OCI-LY7 (cell line): ENCODE measurements around the gene WSB1. TPM values are rescaled to one million over a fixed set of nuclear protein-coding genes. Genes with fewer than 3 reads are reported as not detected.

Experiments used
- BruUV-seq: library from RNA; stranded (reverse); fragments of 400-500 nt; replicated peaks from 2 replicates; lab custom pipeline; 2021; lab: Mats Ljungman, UMichigan
- CTCF ChIA-PET: fragments of 300-600 bp; sonication (Branson Sonifier 250); formaldehyde crosslinking; loops from one replicate; lab custom pipeline; 2022; ENCODE audit warnings: antibody characterized with exemption; ENCODE audit not compliant: unreplicated experiment; lab: Charles Lee
- POLR2A ChIA-PET: fragments of 300-600 bp; sonication (Branson Sonifier 250); formaldehyde crosslinking; loops from one replicate; lab custom pipeline; 2022; ENCODE audit warnings: antibody characterized with exemption; lab: Charles Lee
- DNase-seq: peaks from one replicate; pipeline ENCODE4 v3.0.0-alpha.2; 2015; ENCODE audit warnings: low spot score
- H2AFZ ChIP-seq: fragments of 200-600 bp; sonication (generic), shearing (Covaris generic); 2 replicates; pipeline ENCODE4 v1.6.1; 2014; ENCODE audit warnings: mild to moderate bottlenecking, antibody characterized with exemption, low read length, moderate library complexity
- H3K27ac ChIP-seq: fragments of 200-600 bp; sonication (generic); 2 replicates; pipeline ENCODE4 v1.5.1; 2014; ENCODE audit warnings: mixed run types, low read depth, mild to moderate bottlenecking, moderate library complexity, low read length, inconsistent platforms; ENCODE audit not compliant: poor library complexity, severe bottlenecking
- H3K36me3 ChIP-seq: fragments of 200-600 bp; sonication (generic); 2 replicates; pipeline ENCODE4 v1.6.1; 2014; ENCODE audit warnings: mild to moderate bottlenecking, antibody characterized with exemption, low read length, moderate library complexity, mixed read lengths; ENCODE audit not compliant: insufficient read depth
- H3K4me1 ChIP-seq: fragments of 200-600 bp; sonication (generic); 2 replicates; pipeline ENCODE4 v1.5.1; 2014; ENCODE audit warnings: mild to moderate bottlenecking, low read length; ENCODE audit not compliant: insufficient read depth, poor library complexity, severe bottlenecking
- H3K4me2 ChIP-seq: fragments of 200-600 bp; sonication (generic); 2 replicates; pipeline ENCODE4 v1.6.1; 2014; ENCODE audit warnings: mild to moderate bottlenecking, low read length
- H3K4me3 ChIP-seq: fragments of 200-600 bp; sonication (generic); 2 replicates; pipeline ENCODE4 v1.5.1; 2014; ENCODE audit warnings: mild to moderate bottlenecking, low read depth, low read length; ENCODE audit not compliant: poor library complexity, severe bottlenecking
- H3K79me2 ChIP-seq: fragments of 200-600 bp; sonication (generic); 2 replicates; pipeline ENCODE4 v1.6.1; 2016; ENCODE audit warnings: low read depth, mild to moderate bottlenecking, low read length, moderate library complexity, mixed read lengths; ENCODE audit not compliant: insufficient read depth
- H3K9me2 ChIP-seq: fragments of 200-600 bp; sonication (generic); 2 replicates; pipeline ENCODE4 v1.6.1; 2016; ENCODE audit warnings: mild to moderate bottlenecking, low read length, mixed read lengths; ENCODE audit not compliant: insufficient read depth
- H3K9me3 ChIP-seq: fragments of 200-600 bp; sonication (generic); 2 replicates; pipeline ENCODE4 v1.6.1; 2014; ENCODE audit warnings: mild to moderate bottlenecking, mixed run types, low read length, mixed read lengths
- H4K20me1 ChIP-seq: fragments of 200-600 bp; sonication (generic); 2 replicates; pipeline ENCODE4 v1.6.1; 2014; ENCODE audit warnings: mild to moderate bottlenecking, antibody characterized with exemption, low read length, moderate library complexity, mixed read lengths; ENCODE audit not compliant: insufficient read depth
- EZH2phosphoT487 ChIP-seq: fragments of 200-600 bp; sonication (generic); IDR thresholded peaks from 2 replicates; pipeline ENCODE4 v1.6.1; 2018; ENCODE audit warnings: low read depth, borderline replicate concordance, mild to moderate bottlenecking, mixed run types, antibody characterized with exemption, low read length, moderate library complexity, mixed read lengths
- intact Hi-C: fragments of 100-400 bp; cut with micrococcal nuclease; formaldehyde crosslinking; loops from one replicate; pipeline ENCODE4 v1.10.0; 2022; ENCODE audit not compliant: unreplicated experiment
- total RNA-seq, 2 experiments: library from RNA; depleted of rRNA in 1 of 2; stranded (reverse); fragments of >200 nt in 1 of 2; shearing (Covaris generic) in 1 of 2; gene quantifications; 2 replicates each; pipeline ENCODE4 v1.2.3, GENCODE V29; 2014 to 2022
- TF ChIP-seq, protein P1 (sequence below): fragments of 200-600 bp; sonication (generic); conservative IDR thresholded peaks from 2 replicates; pipeline ENCODE4 v1.5.1; 2014; ENCODE audit warnings: mild to moderate bottlenecking, antibody characterized with exemption, low read length, moderate library complexity, mixed read lengths

WSB1 gene
- total RNA-seq, 2 experiments from 2014 or later, result 115 to 118 TPM

DNA sequence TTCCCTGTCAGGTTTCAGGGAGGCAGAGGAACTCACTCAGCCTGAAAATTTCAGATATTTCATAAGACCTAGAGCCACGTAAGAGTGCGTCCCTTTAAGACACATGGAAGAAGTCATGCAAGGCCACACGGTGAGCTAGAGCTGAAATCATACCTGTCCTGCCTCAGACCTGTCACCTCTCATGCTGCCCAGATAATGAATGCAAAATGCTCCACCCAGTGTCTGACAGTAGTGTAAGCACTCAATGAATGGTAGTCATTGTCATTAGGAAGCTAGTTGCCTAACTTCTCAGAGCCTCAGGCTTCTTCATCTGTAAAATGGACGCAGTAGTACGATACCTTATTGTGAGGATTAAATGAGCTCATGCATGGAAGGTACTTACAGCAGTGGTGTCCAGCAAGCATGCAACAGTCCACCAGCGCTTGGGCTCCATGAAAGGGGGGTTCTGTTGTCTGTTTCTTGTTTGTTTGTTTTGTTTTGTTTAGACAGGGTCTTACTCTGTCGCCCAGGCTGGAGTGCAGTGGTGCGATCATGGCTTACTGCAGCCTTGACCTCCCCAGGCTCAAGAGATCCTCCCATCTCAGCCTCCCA, 60.7 kb downstream of the WSB1 start:
- no peaks in the 10 kb centered on the region; the same call in 1 of the 2 replicates for H3K79me2 ChIP-seq
- H3K4me3 ChIP-seq, result peak overlapping the region; percentile 84
- no peaks in the 10 kb centered on the region for H3K9me3 ChIP-seq
- ChIA-PET CTCF (no interaction called here), POLR2A (interaction anchor here (0.5 to 0.7 kb wide), 2 partner anchors 125 to 136 kb away, joined by 3 to 4 read pairs; no protein-coding TSS in a partner anchor)
- intact Hi-C loops, result loop anchor here (1.0 kb wide), 1 partner anchor 247 kb away; no protein-coding TSS in a partner anchor
- DNase-seq, result peak; percentile 43
- TF ChIP-seq, protein P1, sequence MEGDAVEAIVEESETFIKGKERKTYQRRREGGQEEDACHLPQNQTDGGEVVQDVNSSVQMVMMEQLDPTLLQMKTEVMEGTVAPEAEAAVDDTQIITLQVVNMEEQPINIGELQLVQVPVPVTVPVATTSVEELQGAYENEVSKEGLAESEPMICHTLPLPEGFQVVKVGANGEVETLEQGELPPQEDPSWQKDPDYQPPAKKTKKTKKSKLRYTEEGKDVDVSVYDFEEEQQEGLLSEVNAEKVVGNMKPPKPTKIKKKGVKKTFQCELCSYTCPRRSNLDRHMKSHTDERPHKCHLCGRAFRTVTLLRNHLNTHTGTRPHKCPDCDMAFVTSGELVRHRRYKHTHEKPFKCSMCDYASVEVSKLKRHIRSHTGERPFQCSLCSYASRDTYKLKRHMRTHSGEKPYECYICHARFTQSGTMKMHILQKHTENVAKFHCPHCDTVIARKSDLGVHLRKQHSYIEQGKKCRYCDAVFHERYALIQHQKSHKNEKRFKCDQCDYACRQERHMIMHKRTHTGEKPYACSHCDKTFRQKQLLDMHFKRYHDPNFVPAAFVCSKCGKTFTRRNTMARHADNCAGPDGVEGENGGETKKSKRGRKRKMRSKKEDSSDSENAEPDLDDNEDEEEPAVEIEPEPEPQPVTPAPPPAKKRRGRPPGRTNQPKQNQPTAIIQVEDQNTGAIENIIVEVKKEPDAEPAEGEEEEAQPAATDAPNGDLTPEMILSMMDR, result no peak; the same call in 1 of the 2 replicates
- TF ChIP-seq EZH2phosphoT487, result no peak
- H3K36me3 ChIP-seq, result no peaks in the 10 kb centered on the region
- BruUV-seq, result no TSS peak
- no peak overlapping the region for H3K27ac ChIP-seq
- peaks cover 14% of the 10 kb centered on the region for H3K4me1 ChIP-seq
- H2AFZ ChIP-seq, result peak overlapping the region; percentile 93; the same call in 1 of the 2 replicates
- H3K9me2 ChIP-seq, result no peaks in the 10 kb centered on the region
- peak overlapping the region; percentile 80 for H3K4me2 ChIP-seq
- H4K20me1 ChIP-seq, result no peaks in the 10 kb centered on the region

DNA sequence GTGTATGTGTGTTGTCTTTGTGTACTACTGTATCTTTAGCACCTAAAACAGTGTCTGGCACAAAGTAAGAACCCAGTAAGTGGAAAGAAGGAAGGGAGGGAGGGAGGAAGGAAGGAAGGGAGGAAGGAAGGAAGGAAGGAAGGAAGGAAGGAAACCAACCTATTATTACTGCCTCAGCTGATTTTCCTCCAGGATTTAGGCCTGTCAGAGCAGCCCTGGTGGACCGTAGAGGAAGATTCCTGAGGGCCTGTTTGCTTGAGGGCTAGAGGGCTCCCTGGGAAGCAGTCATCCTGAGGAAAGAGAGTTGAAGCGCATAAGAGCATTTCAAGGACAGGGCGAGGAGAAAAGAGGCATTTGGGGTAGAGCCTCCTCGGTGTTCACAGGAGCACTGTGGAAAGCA, 61.5 kb downstream of the WSB1 start:
- peaks cover 14% of the 10 kb centered on the region for H3K4me1 ChIP-seq
- intact Hi-C loops, result no loop called here
- H3K9me2 ChIP-seq, result no peaks in the 10 kb centered on the region
- H3K4me2 ChIP-seq, result no peak overlapping the region
- H3K9me3 ChIP-seq, result no peaks in the 10 kb centered on the region
- no peaks in the 10 kb centered on the region; the same call in 1 of the 2 replicates for H3K79me2 ChIP-seq
- no peak for DNase-seq
- no TSS peak for BruUV-seq
- POLR2A ChIA-PET, result no interaction called here
- H4K20me1 ChIP-seq, result no peaks in the 10 kb centered on the region
- H3K4me3 ChIP-seq, result no peak overlapping the region
- H3K27ac ChIP-seq, result no peak overlapping the region
- H2AFZ ChIP-seq, result no peak overlapping the region
- CTCF ChIA-PET, result no interaction called here
- TF ChIP-seq EZH2phosphoT487, result no peak
- TF ChIP-seq, protein P1, result no peak
- H3K36me3 ChIP-seq, result no peaks in the 10 kb centered on the region

DNA sequence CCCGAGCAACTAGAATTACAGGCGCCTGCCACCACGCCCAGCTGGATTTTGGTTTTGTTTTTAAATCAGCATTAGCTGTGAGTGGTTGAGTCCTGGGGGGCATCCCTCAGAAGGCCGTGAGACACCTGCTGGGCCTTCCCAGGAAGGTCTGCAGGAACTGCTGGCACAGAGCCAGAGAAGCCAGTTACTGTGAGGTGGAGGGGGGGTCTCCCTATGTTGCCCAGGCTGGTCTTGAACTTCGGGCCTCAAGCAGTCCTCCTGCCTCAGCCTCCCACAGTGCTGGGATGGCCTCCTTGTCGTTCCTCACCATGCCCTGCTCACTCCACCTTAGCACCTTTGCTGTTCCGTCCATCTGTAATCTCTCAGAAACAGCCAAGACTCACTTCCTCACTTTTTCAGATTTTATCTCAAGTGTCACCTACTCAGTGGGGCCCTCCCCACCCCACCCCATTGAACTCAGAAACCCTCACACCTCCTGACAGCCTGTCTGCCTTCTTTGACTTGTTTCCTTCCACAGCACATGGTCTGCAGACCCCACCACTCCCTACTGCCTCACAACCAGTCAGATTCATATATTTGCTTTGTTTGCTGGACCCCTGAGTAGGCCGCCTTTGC, 62.3 kb downstream of the WSB1 start:
- no TSS peak for BruUV-seq
- Histone ChIP-seq H3K27ac (no peak overlapping the region), H3K4me2 (no peak overlapping the region), H3K9me2 (no peaks in the 10 kb centered on the region), H2AFZ (no peak overlapping the region), H3K4me1 (peaks cover 14% of the 10 kb centered on the region), H3K9me3 (no peaks in the 10 kb centered on the region), H3K4me3 (no peak overlapping the region), H3K79me2 (no peaks in the 10 kb centered on the region; the same call in 1 of the 2 replicates), H3K36me3 (no peaks in the 10 kb centered on the region), H4K20me1 (no peaks in the 10 kb centered on the region)
- no peak for DNase-seq
- intact Hi-C loops, result no loop called here
- POLR2A ChIA-PET, result no interaction called here
- no peak for TF ChIP-seq EZH2phosphoT487
- TF ChIP-seq, protein P1, result no peak
- CTCF ChIA-PET, result no interaction called here
